SU-DHL-6 (cell line): ENCODE results near the gene CALN1.

Experiments used
- EZH2phosphoT487 ChIP-seq: fragments of 200-600 bp; sonication (generic), shearing (Covaris generic); conservative IDR thresholded peaks from 2 replicates; pipeline ENCODE4 v1.6.1; 2018; ENCODE audit warnings: mild to moderate bottlenecking, antibody characterized with exemption, low read length, moderate library complexity, mixed read lengths
- TF ChIP-seq, protein P1 (sequence below): fragments of 200-600 bp; sonication (generic); IDR thresholded peaks from one replicate; pipeline ENCODE4 v1.5.1; 2017; ENCODE audit warnings: antibody characterized with exemption, mild to moderate bottlenecking, low read length, moderate library complexity; ENCODE audit not compliant: insufficient read depth, poor library complexity, severe bottlenecking

DNA sequence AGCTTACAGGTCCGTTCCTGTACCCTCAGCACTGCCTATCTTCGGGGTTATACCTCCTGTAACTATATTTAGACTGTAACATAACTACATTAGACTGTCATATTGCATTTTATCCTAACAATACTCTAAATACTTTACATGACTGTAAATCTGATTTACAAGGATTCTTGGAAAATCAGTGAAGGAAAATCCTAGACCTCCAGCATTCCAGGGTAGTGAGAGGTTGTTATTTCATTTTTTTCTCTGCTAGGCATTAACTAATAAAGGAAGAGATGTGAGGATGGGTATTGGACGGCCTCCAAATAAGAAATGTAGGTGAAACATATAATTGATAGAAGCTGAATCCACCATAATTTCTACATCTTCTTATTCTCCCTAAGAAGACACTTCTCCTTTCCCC is 569.4 kb downstream of the CALN1 start:
- TF ChIP-seq, protein P1, sequence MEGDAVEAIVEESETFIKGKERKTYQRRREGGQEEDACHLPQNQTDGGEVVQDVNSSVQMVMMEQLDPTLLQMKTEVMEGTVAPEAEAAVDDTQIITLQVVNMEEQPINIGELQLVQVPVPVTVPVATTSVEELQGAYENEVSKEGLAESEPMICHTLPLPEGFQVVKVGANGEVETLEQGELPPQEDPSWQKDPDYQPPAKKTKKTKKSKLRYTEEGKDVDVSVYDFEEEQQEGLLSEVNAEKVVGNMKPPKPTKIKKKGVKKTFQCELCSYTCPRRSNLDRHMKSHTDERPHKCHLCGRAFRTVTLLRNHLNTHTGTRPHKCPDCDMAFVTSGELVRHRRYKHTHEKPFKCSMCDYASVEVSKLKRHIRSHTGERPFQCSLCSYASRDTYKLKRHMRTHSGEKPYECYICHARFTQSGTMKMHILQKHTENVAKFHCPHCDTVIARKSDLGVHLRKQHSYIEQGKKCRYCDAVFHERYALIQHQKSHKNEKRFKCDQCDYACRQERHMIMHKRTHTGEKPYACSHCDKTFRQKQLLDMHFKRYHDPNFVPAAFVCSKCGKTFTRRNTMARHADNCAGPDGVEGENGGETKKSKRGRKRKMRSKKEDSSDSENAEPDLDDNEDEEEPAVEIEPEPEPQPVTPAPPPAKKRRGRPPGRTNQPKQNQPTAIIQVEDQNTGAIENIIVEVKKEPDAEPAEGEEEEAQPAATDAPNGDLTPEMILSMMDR, result no peak
- no peak for TF ChIP-seq EZH2phosphoT487
